ENCODE data around the gene OGG1. TPM values are rescaled to one million over a fixed set of nuclear protein-coding genes. Genes with fewer than 3 reads are reported as not detected.

Gene OGG1
- total and polyA plus RNA-seq, 10 of the 15 experiments (the other 5 are each of a cell fraction or from before 2014, with no cell fraction given), result 4.8 to 38.8 (median 27.2) TPM

DNA sequence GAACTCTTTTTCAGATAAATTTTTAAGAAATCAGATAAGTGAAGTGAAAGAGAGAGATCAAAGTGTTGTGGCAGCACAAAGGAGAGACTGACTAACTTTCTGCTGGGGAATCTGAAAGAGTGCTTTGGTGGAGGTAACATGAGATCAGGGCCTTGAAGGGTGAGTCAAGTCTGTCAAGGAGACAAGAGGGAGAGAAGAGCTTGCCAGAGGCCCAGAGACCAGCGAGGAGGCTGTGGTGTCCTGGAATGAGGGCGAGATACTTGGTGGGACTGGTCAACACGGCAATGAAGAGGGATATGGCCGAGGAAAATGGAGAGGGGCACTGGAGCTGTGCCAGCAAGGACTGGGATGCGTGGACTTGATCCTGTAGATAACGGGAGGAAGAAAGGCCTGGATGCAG lies 38.0 kb downstream of the OGG1 start:
- FAIRE-seq (no peak), ATAC-seq (no peak), DNase-seq (ENCODE audit: low read depth, low spot score) (no peak)
- Histone ChIP-seq H3K27me3 (replicated peaks in 1 of 2; ENCODE audit: control insufficient read depth in 2 of 2, insufficient read depth in 2 of 2, low read length in 1 of 2) (no peaks in the 10 kb centered on the region), H3K4me3 (no peak overlapping the region), H3K36me3 (ENCODE audit: control insufficient read depth in 2 of 2, insufficient read depth in 2 of 2, low read length in 1 of 2) (peaks cover 8 to 10% of the 10 kb centered on the region in 2 experiments; a peak in 3 of 4 replicates), H3K79me2 (ENCODE audit: control insufficient read depth, insufficient read depth, low read length) (peaks cover 20% of the 10 kb centered on the region), H3K9me3 (replicated peaks; ENCODE audit: control insufficient read depth, insufficient read depth, low read length) (no peaks in the 10 kb centered on the region), H2AFZ (ENCODE audit: control insufficient read depth, low read depth, low read length) (no peak overlapping the region), H3K27ac (ENCODE audit: control insufficient read depth, insufficient read depth) (no peak overlapping the region), H3K4me1 (ENCODE audit: control insufficient read depth, insufficient read depth, low read length) (peaks cover 7% of the 10 kb centered on the region), H3K4me2 (ENCODE audit: control insufficient read depth, insufficient read depth) (no peak overlapping the region), H3K9ac (ENCODE audit: control insufficient read depth, insufficient read depth, low read length) (no peak overlapping the region), H4K20me1 (ENCODE audit: control insufficient read depth, insufficient read depth) (no peaks in the 10 kb centered on the region)
- 92% methylated on average over 6 of the region's 6 CpGs for WGBS (ENCODE audit: insufficient coverage, insufficient replicate concordance, low lambda C conversion rate, missing lambda C conversion rate)
- ChIA-PET POLR2A (interaction anchor here (1.5 kb wide), 1 partner anchor 88 kb away, joined by 3 read pairs; no protein-coding TSS in a partner anchor), RAD21 (ENCODE audit: unreplicated experiment) (no interaction called here), CTCF (interaction anchor here (0.6 to 1.0 kb wide), 2 partner anchors 20 to 380 kb away, joined by 3 read pairs; no protein-coding TSS in a partner anchor), SMC1A (ENCODE audit: uncharacterized antibody, unreplicated experiment) (no interaction called here)
- in situ Hi-C loops (cut with MboI) (no loop called here), intact Hi-C loops (cut with micrococcal nuclease; ENCODE audit: unreplicated experiment) (no loop called here)
- TF ChIP-seq, protein P1, sequence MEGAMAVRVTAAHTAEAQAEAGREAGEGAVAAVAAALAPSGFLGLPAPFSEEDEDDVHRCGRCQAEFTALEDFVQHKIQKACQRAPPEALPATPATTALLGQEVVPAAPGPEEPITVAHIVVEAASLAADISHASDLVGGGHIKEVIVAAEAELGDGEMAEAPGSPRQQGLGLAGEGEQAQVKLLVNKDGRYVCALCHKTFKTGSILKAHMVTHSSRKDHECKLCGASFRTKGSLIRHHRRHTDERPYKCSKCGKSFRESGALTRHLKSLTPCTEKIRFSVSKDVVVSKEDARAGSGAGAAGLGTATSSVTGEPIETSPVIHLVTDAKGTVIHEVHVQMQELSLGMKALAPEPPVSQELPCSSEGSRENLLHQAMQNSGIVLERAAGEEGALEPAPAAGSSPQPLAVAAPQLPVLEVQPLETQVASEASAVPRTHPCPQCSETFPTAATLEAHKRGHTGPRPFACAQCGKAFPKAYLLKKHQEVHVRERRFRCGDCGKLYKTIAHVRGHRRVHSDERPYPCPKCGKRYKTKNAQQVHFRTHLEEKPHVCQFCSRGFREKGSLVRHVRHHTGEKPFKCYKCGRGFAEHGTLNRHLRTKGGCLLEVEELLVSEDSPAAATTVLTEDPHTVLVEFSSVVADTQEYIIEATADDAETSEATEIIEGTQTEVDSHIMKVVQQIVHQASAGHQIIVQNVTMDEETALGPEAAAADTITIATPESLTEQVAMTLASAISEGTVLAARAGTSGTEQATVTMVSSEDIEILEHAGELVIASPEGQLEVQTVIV (IDR thresholded peaks at IDR 0.05; ENCODE audit: borderline replicate concordance, partially characterized antibody), result no peak
- BruUV-seq (replicated peaks), result no TSS peak

DNA sequence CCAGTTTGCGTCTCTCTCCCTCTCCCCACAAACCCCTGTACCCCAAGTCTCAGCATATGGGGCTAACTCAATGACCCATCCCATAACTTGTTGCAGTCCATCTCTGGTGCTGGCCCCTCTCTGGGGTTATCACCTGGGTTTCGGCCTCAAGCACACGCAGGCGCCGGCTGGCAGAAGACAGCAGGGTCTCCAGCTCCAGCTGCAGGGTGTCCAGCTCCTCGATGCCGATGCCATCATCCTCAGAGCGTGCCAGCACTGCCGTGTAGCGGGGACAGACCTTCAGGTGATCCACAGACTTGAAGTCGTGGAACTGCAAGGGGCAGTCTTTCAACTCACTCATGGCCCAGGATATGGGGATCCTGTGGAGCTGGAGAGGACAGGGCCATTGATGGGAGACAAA lies 41.4 kb downstream of the OGG1 start:
- H3K27me3 ChIP-seq (replicated peaks in 1 of 2; ENCODE audit: control insufficient read depth in 2 of 2, insufficient read depth in 2 of 2, low read length in 1 of 2), result no peaks in the 10 kb centered on the region
- POLR2A ChIA-PET, result interaction anchor here (0.5 to 1.5 kb wide), 5 partner anchors 9 to 429 kb away, joined by 3 to 8 read pairs (median 4); no protein-coding TSS in a partner anchor
- SMC1A ChIA-PET (ENCODE audit: uncharacterized antibody, unreplicated experiment), result interaction anchor here (0.7 to 1.8 kb wide), 4 partner anchors 9 to 71 kb away, joined by 3 to 8 read pairs (median 4); partner anchors contain the start of gene OGG1
- H3K4me2 ChIP-seq (ENCODE audit: control insufficient read depth, insufficient read depth), result peak overlapping the region; percentile 78
- peak overlapping the region; percentile 99 for H3K27ac ChIP-seq (ENCODE audit: control insufficient read depth, insufficient read depth)
- over 99% methylated on average over 11 of the region's 11 CpGs for WGBS (ENCODE audit: insufficient coverage, insufficient replicate concordance, low lambda C conversion rate, missing lambda C conversion rate)
- peaks cover 6 to 9% of the 10 kb centered on the region in 2 experiments; a peak in 3 of 4 replicates for H3K36me3 ChIP-seq (ENCODE audit: control insufficient read depth in 2 of 2, insufficient read depth in 2 of 2, low read length in 1 of 2)
- TF ChIP-seq SIN3A (IDR thresholded peaks at IDR 0.05; ENCODE audit: low read depth, low read length), result no peak
- TF ChIP-seq POLR2A (IDR thresholded peaks at IDR 0.05; ENCODE audit: low read depth, low read length), result 0 out of 2 replicates have a peak, but pooled peaks have one; percentile 23
- intact Hi-C loops (cut with micrococcal nuclease; ENCODE audit: unreplicated experiment), result loop anchor here (5.0 kb wide), 3 partner anchors 59 to 141 kb away; partner anchors contain the start of genes BRPF1 and CRELD1
- H3K9me3 ChIP-seq (replicated peaks; ENCODE audit: control insufficient read depth, insufficient read depth, low read length), result no peaks in the 10 kb centered on the region
- H3K4me1 ChIP-seq (ENCODE audit: control insufficient read depth, insufficient read depth, low read length), result peaks cover 14% of the 10 kb centered on the region
- no peak overlapping the region for H2AFZ ChIP-seq (ENCODE audit: control insufficient read depth, low read depth, low read length)
- H4K20me1 ChIP-seq (ENCODE audit: control insufficient read depth, insufficient read depth), result no peaks in the 10 kb centered on the region
- CTCF ChIA-PET, result interaction anchor here (1.1 to 3.3 kb wide), 4 partner anchors 10 to 142 kb away, joined by 3 to 15 read pairs (median 6); partner anchors contain the start of gene CRELD1
- peaks cover 53% of the 10 kb centered on the region for H3K79me2 ChIP-seq (ENCODE audit: control insufficient read depth, insufficient read depth, low read length)
- in situ Hi-C loops (cut with MboI), result no loop called here
- FAIRE-seq (no peak), DNase-seq (ENCODE audit: low read depth, low spot score) (no peak), ATAC-seq (no peak)
- H3K4me3 ChIP-seq, result peak overlapping the region; percentile 89
- BruUV-seq (replicated peaks), result no TSS peak
- peak overlapping the region; percentile 97 for H3K9ac ChIP-seq (ENCODE audit: control insufficient read depth, insufficient read depth, low read length)
- RAD21 ChIA-PET (ENCODE audit: unreplicated experiment), result no interaction called here

Data from GM12878 (cell line).